Measurements from ENCODE around the gene AFTPH.

GRCh38 chr2:64624862-64625261, 100.7 kb downstream of the AFTPH start:
- no peak for TF ChIP-seq ZNF155 (tag by site-specific recombination; IDR thresholded peaks at IDR 0.05)
- TF ChIP-seq, protein P1, sequence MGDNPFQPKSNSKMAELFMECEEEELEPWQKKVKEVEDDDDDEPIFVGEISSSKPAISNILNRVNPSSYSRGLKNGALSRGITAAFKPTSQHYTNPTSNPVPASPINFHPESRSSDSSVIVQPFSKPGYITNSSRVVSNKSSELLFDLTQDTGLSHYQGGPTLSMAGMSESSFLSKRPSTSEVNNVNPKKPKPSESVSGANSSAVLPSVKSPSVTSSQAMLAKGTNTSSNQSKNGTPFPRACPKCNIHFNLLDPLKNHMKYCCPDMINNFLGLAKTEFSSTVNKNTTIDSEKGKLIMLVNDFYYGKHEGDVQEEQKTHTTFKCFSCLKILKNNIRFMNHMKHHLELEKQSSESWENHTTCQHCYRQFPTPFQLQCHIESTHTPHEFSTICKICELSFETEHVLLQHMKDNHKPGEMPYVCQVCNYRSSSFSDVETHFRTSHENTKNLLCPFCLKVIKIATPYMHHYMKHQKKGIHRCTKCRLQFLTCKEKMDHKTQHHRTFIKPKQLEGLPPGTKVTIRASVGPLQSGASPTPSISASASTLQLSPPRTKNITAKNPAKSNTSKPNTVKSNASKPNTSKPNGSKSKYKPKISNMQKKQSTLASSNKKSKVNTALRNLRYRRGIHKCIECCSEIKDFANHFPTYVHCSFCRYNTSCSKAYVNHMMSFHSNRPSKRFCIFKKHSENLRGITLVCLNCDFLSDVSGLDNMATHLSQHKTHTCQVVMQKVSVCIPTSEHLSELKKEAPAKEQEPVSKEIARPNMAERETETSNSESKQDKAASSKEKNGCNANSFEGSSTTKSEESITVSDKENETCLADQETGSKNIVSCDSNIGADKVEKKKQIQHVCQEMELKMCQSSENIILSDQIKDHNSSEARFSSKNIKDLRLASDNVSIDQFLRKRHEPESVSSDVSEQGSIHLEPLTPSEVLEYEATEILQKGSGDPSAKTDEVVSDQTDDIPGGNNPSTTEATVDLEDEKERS (tag by site-specific recombination; IDR thresholded peaks at IDR 0.05) = no peak
- TF ChIP-seq, protein P2, sequence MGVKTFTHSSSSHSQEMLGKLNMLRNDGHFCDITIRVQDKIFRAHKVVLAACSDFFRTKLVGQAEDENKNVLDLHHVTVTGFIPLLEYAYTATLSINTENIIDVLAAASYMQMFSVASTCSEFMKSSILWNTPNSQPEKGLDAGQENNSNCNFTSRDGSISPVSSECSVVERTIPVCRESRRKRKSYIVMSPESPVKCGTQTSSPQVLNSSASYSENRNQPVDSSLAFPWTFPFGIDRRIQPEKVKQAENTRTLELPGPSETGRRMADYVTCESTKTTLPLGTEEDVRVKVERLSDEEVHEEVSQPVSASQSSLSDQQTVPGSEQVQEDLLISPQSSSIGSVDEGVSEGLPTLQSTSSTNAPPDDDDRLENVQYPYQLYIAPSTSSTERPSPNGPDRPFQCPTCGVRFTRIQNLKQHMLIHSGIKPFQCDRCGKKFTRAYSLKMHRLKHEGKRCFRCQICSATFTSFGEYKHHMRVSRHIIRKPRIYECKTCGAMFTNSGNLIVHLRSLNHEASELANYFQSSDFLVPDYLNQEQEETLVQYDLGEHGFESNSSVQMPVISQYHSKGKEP (tag by site-specific recombination; IDR thresholded peaks at IDR 0.05) = no peak
- TF ChIP-seq ZBTB1 (tag by site-specific recombination; IDR thresholded peaks at IDR 0.05) = no peak
- no peak for TF ChIP-seq CTCF (tag by site-specific recombination; IDR thresholded peaks at IDR 0.05)
- TF ChIP-seq, protein P3, sequence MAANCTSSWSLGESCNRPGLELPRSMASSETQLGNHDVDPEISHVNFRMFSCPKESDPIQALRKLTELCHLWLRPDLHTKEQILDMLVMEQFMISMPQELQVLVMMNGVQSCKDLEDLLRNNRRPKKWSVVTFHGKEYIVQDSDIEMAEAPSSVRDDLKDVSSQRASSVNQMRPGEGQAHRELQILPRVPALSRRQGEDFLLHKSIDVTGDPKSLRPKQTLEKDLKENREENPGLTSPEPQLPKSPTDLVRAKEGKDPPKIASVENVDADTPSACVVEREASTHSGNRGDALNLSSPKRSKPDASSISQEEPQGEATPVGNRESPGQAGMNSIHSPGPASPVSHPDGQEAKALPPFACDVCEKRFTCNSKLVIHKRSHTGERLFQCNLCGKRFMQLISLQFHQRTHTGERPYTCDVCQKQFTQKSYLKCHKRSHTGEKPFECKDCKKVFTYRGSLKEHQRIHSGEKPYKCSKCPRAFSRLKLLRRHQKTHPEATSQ (tag by site-specific recombination; IDR thresholded peaks at IDR 0.05) = no peak
- no peak for TF ChIP-seq HOXD13 (CRISPR knock-in tag; IDR thresholded peaks at IDR 0.05; ENCODE audit: borderline replicate concordance)
- TF ChIP-seq TCF7L2 (IDR thresholded peaks at IDR 0.05; ENCODE audit: borderline replicate concordance, low read depth, low read length) = no peak
